Midbrain (tissue), 1 donor: Measurements from ENCODE around the gene CYP4A22.
A peak's percentile ranks its signal among the peaks of the same experiment; 100 is the strongest.
"Not testable (repeated sequence)": the region's sequence is repeated elsewhere in the genome, so short reads cannot be mapped to it uniquely, and the experiment has no call there.

ENCODE experiments used
- DNase-seq: peaks from one replicate; lab custom pipeline; 2025; lab: John Stamatoyannopoulos, UW

The CYP4A22 gene

DNA sequence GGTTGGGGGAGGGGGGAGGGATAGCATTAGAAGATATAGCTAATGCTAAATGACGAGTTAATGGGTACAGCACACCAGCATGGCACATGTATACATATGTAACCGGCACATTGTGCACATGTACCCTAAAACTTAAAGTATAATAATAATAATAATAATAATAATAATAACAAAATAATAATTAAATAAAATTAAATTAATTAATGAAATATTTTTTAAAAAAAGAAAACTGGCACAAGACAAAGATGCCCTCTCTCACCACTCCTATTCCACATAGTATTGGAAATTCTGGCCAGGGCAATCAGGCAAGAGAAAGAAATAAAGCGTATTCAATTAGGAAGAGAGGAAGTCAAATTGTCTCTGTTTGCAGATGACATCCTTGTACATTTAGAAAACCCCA is 20.7 kb downstream of the CYP4A22 start:
- DNase-seq: not testable (repeated sequence)

DNA sequence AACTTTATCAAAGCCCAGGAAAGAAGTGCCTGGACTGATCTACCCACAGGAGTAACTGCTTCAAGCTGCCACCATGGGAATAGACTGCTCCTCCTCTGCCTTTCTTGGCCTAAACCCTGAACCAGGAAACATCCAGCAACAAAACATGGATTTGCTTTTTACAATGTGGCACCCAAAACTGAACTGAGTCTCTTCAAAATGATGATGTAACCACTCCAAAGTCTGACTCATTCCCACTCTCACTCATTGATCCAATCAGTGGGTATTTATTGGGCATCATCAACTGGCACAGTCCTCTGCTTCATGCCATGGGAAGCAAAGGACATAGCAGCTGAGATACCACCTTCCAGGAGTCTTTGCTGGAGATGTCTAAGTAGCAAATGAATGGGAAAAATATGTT is 23.5 kb downstream of the CYP4A22 start:
- DNase-seq: no peak

DNA sequence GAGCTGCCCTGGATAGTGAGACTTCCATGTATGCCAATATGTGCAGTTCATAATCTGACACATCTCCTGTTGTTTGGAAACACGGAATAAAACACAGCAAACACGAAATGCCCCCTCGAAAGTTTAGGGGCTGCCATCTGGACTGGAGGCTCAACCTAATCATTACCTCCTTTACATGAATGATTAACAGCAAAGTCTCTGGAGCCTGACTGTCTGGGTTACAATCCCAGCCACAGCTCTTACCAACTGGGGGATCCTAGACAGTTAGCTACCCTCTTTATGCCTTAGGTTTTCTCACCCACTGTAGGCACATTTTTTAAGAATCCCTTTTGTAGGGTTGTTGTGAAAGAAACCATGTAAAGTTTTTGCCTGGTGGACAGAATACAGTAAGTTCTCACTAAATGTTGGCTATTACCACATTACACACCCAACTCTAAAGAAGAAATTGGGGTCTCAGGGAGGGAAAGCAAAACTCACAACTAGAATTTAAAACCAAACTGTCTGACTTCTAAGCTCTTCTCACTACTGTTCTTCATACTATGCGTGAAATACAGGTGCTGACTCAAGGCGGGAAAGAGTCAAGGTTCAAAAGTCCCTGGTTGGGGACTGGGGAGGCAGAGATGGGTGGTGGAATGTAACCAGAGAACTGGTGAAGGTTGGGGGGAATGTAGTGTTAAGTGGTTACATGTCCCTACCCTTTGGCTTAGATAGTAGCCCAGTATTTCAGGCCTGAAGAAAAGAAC is 24.2 kb downstream of the CYP4A22 start:
- no peak for DNase-seq

DNA sequence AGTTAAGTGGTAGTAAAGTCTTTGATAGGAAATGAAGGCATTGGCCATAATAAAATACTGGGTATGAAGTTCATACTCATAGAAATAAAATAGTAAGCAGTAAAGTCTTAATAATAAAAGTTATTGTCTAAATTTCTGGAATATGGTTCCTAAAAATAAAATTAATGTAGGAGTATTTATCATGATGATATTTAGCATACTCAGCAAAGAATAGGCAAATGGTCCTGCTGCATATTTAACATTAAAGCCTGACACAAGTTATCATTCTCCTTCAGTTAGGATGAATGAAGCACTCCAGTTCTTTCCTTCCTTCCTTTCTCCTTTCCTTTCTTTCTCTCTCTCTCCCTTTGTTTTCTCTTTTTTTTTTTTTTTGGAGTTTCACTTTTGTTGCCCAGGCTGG is 27.3 kb downstream of the CYP4A22 start:
- DNase-seq: no peak

DNA sequence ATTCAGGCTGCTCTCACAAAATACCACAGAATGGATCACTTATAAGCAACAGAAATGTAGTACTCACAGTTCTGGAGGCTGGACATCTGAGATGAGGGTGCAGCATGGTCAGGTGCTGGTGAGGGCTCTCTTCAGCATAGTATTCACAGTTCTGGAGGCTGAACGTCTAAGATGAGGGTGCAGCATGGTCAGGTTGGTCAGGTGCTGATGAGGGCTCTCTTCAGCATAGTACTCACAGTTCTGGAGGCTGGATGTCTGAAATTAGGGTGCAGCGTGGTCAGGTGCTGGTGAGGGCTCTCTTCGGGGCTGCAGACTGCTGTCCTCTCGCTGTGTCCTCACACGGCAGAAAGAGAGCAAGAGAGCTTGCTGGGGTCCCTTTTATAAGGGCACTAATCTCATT is 35.5 kb downstream of the CYP4A22 start:
- no peak for DNase-seq

DNA sequence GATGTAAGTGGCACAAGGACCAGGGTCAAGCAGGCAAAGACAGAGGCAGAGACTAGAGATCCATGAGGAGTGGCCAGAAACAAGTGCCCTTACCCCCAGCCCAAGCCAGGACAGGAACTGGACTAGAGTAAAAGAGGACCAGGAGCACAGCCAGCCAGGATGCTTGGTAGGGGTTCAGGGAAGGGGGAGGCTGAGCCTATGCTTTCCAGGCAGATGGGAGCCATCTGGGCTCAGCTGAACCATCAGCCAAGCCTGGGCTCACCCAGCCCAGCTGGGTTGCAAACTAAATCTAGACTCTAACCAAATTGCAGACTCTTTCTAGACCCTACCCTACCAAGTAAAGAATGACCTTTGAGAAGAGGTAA is 37.4 kb downstream of the CYP4A22 start:
- DNase-seq: no peak

DNA sequence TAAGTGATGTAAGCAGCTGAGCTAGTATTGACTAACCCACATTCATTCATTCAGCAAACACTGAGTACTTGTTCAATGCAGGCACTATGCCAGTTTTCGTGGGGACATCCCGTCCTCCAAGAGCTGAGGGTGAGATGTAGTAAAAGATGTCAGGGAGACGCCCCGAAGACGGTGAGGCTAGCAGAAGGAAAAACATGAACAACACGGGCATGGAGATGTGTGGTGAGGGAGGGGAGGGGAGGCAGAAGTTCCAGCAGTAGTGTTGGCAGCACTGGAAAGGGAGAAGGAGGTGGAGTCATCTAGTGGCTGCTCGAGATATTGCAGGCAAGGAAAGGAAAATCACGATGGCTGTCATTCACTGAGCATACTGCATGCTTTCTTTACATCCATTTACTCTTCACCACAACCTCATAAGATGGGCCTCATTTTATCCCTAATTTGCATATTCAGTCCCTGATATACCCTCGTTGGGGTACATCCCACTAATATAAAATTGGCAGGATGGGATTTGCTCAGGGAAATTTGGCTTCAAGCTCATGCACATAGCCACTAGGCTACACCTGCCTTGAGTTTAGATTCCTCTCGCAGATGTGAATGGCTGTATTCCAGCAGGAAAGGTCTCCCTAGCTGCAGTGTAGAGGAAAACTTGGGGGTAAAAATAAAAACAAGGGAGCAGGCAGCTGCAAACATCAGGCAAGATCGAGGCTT is 38.1 kb downstream of the CYP4A22 start:
- peak; percentile 72 for DNase-seq

DNA sequence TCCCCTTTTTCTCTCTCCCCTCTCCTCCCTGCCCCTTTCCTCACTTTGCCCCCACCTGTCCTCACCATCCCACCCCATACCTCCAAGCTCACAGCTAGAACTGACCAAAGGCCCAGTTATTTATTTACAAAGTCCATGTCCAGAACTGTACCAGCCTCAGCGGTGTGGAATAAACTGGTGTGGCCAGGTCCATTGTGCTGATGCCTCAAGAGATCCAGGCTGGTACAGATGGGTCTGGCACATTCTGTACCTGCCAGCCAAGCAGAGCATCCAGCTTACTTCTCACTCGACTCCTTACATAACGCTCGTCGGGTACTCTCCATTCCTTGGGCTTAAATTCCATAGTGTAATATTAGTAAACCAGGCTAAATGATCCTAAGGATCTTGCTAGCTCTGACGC is 40.8 kb downstream of the CYP4A22 start:
- DNase-seq: no peak

DNA sequence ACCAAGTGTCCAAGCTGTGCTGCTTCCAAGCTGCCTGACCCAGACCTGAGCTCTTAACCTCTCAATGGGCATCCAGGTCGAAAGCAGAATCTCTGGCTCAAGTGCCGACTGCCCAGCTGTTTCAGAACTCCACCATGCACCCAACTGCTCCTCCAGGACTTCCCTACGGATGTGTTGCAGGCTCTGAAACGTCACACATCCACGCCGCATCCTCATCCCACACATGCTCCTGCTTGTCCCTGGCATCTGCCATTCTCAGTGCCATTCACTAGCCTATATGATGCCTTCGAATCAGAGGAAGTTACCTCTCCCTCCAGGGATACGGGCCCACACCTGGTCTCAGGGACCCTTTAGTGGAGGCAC is 41.4 kb downstream of the CYP4A22 start:
- DNase-seq: no peak

DNA sequence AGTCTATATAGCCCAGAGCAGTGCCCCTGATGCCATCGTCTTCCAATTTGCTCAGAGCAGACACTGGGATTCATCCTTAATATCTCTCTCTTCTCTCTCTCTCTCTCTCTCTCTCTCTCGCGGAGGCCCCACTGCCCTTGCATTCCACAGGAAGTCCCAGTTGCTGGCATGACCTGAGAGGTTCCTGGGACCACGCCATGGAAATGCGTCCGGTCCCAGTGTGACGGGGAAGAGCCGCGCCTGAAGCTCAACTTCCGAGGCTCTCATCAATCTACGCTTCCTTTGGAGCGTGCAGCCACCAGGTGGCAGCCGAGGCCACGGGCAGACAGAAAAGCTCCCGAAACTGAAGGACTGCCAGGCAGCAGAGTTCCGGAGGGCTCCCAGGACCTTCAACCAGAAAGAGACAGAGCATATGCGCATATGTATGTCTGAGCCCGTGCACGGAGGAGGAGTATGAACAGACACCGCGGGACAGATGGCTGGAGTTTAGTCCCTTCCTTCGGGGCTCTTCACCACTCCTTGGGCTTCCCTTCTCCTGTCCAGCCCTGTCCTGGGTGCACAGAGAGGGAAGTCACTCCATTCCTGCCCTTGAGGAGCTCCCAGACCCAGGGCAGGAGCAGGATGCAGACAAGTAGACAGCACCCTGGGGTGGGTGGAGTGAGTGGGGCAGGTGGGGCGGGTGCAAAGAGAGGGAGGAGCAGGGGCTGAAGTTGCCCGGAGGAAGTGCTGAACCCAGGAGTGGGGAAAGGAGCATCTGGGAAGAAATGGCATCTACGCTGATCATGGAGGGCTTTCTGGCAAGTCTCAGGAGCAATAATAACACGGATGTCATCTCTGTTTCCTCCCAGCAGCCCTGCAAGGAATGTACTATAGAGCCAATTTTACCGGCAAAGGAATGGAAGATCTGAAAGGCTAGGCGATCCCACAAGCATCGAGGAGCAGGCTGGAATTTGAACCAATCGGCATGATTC is 42.1 kb downstream of the CYP4A22 start:
- peak; percentile 75 for DNase-seq

DNA sequence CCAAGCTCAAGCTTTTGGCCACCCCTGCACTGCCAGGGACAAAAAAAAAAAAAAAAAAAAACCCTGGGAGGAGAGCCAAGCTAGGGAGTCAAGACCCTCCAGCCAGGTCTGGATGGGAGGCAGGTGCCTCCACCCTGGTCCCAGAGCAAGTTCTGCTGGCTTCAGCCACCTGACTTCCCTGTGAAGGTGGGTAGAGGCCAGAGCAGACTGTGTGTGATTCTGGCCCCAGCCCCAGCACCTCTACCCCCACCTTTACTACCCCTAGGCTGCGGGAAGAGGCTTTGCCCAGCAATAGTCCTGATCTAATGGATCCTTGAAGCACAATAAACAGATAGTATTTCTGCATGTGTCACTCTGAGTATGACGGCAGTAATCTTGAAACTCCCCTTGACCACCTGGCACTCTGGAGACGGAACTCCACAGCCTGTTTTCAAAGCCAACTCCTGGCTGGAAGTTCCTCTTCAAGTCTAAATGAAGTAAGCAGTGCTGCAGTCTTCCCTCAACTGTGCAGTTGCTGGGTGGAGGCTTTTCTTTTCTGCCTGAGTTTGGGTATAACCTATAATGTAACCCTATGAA is 42.8 kb downstream of the CYP4A22 start:
- DNase-seq: no peak

DNA sequence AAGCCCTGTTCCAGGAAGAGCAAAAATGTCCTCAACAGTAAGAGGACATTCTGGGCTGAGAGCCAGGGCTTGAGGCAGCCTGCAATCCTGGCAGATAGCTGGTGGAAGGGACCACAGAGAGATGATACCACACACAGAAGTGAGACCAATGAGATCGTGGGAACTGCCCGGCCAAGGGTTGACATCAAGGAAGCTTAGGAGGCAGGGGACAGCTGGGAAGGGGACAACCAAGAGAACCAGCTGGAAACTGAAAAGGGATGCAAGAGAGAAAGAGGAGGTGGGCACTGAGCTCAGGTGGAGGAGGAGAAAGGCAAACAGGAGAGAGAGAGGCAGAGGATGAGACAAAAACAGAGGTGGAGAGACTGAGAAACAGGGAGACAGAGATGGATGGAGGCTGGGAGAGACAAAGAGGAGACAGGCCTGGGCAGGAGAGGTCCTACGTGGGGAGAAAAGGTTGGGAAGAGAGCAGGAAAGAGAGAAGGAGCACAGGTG is 43.4 kb downstream of the CYP4A22 start:
- no peak for DNase-seq

DNA sequence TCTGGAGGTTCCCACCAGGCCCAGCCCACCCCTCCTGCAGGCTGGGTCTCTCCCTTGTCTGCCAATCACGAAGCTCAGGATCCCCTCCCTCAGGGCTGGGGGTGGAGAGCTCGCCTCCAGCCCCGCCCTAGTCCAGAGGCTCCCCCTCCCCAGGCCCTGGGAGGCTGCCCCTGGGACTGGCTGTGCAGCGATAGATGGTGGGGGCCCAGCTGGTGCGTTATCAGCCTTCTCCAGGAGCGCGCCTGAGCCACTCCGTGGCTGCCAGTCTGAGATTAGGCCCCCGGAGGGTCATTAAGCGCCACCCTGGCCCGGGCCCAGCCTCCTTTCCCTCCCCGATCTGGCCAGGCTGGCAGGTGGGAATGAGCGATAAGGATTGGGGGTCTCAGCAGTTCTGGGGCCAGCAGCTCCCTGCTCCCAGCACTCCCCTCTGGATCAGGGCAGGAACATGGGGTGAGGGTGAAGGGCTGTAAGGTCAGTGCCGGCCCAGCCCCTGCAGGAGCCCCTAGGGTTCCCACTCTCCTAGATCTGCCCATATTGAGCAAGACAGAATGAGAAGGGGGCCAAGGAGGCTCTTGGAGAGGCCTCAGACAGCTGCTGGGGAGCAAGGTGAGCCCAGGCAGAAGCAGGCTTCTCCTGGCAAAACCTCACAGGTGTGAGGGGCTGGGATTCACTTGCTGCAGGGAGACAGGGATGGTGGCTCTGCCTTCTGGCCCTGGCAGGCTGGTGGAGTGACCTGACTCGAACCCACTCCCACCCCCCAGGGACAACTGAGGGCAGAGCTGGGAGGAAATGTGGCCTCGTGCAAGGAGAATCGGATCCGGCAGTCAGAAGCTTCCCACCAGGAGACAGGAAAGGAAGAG is 44.1 kb downstream of the CYP4A22 start:
- no peak for DNase-seq

DNA sequence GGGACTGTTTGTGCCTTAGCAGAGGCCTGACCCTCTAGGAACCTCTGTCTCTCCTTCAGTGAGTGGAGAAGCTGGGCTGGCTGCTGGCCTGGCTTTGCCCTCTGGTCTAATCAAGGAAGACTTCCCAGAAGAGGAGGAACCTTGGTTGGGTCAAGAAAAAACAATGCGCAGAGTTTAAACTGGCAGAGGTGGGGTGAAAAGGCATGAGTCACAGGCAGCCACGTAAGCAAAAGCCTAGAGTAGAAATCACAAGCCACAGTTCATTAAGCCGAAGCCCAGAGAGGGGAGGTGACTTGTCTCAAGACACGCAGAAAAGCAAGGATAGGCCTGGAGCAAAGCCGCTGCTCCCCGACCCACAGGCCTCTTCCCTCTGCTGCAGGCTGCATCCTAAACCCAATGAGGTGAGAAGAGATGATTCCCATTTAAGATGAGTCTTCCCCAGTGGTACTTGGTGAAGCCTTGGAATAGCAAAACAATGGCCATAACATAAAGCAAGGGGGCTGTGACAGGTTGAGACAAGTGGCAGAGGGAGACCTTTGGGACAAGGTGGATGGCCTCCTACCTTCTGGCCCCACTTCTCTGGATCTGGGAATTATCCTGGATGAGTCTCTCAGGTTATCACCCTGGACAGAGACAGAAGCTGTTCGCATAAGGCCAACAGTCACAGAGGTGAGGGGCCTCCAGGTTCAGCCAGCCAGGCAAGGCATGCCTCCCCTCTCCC is 44.9 kb downstream of the CYP4A22 start:
- DNase-seq: no peak

DNA sequence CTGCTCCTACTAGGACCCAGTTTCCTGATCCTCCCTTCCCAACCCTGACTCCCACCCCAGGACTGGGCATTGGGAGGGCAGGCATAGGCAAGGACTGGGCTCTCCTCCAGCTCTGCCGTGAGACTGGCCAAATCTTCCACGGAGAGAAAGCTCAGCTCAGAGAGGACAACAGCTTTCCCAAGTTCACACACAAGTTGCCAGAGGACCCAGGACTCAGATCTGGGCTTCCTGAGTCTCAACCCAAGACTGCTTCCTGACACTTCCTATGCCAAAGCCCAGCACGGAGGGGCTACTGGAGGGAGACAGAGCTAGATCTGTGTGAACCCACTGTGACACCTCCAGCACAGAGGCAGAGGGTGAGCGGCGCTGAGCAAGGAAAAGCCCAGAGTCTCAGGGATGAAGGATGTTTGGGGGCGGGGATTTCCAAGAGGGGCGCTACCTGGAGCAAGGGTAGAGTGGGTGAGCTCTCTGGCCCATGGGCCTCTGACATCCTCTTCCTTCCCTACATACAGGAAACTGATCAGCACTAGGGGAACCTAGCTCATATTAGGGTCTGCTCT is 45.5 kb downstream of the CYP4A22 start:
- no peak for DNase-seq

DNA sequence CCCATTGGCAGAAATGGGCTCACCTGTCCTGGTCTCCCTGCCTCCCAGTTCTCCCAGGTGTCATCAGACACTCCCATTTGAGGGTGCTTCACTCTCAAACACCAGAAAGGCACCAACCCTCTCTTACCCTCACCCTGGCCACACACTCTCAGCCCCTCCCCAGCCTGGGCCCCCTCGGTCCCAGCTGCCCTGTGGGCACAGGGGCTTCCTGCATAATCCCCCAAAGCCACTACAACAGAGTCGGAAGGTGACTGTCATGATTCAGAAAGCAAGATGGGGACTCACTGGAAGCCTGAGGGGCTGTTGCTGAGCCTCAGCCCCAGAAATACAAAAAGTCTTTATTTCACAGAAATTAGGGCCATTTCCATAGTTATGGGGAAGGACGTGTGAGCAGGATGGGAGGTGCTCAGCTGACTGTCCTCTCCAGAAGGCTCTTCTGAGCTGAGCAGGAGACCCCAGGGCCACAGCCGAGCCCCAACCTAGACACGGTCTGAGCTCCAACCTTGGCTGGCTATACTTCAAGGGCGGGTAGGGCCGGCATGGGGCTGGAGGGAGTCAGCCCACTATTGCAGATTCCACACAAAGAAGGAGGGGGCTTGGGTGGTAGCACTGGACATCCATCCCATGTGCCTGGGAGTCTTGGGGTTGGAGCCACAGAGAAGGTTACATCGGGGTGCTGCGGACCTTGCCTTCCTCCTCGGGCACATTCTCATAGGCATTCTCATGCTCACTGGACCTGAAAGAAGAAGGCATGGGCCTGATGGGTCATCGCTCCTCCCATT is 46.3 kb downstream of the CYP4A22 start:
- DNase-seq: no peak

DNA sequence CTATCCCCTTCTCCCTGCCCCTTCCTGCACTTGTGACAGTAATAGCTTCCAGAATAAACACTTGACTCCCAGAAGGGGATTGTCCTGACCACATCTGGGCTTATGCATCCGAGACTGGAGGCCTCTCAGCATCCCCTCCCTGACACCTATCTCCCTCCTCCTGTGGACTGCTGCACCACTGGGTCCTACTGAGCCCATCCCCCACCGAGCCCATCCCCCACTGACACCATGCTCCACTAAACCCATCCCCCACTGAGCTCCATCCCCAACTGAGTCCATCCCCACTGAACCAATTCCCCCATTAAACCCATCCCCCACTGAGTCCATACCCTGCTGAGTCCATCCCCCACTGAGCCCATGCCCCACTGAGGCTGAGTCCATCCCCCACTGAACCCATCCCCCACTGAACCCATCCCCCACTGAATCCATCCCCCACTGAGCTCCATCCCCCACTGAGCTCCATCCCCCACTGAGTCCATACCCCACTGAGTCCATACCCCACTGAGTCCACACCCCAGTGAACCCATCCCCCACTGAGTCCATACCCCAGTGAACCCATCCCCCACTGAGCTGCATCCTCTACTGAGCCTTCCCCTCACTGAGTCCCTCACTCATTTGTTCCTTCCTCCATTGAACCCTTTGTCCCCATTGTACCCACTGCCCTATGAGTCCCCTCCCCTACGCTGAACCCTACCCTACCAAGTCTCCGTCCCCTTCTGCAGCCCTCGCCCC is 47.0 kb downstream of the CYP4A22 start:
- no peak for DNase-seq

DNA sequence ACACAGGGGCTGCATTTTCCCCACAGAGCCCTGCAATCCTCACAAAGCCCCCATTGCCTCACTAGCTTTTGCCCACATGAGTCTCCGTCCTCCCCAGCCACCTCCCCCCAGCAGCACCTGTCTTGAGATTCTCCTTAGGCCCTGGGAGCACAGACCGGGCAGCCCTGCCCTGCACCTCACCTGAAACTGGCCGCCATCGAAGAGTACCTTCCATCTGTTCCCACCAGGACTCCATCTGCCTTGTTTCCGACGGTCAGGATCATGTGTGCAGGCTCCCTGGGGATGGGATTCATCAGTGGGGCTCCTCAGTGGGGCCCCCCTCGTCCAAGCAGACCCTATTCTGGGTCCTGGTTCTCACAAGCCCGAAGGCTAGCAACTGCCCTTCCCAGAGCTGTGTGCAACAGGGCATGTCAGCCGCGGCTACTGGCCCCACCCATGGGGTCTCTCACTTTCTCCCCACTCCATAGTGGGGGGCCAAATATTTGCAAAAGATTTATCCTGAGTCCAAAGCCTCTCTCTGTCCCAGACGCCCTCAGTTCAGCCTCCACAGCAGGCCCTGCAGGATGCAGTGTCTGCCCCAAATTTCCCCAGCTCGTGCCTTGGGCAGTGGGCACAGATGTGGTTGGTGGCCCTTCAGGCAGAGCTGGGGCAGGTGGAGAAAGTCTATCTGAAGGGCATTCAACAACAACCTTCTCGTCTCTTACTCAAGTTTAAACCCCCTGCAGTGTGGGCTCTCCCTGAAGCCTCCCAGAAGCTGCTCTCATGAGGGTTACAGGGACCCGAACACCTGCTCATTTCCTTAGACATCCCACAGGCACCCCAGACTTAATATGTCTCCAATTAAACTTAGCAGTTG is 47.8 kb downstream of the CYP4A22 start:
- DNase-seq: no peak
